Sigmoid colon (tissue), 7 donors: Measurements from ENCODE around the gene EHMT1. TPM values are rescaled to one million over a fixed set of nuclear protein-coding genes. Genes with fewer than 3 reads are reported as not detected.

Source experiments
- DNase-seq: peaks from one replicate; pipeline ENCODE4 v3.0.0-alpha.2; 2019
- H3K27ac ChIP-seq, 4 donors: fragments of 200-600 bp; sonication (generic); one replicate each; pipeline ENCODE4 v1.5.1; 2016 to 2019; ENCODE audit warnings: mild to moderate bottlenecking in 1 of 4
- H3K27me3 ChIP-seq, 3 donors: fragments of 200-600 bp; sonication (generic); one replicate each; pipeline ENCODE4 v1.5.1; 2019; ENCODE audit warnings: mild to moderate bottlenecking in 1 of 3
- H3K36me3 ChIP-seq, 4 donors: fragments of 200-600 bp; sonication (generic); one replicate each; pipeline ENCODE4 v1.5.1; 2016 to 2019
- H3K4me1 ChIP-seq, 4 donors: fragments of 200-600 bp; sonication (generic); one replicate each; pipeline ENCODE4 v1.5.1; 2017 to 2019
- H3K4me3 ChIP-seq, 4 donors: fragments of 200-600 bp; sonication (generic); one replicate each; pipeline ENCODE4 v1.5.1; 2017 to 2019; ENCODE audit warnings: mild to moderate bottlenecking in 2 of 4, moderate library complexity in 1 of 4
- H3K9me3 ChIP-seq, 4 donors: fragments of 200-600 bp in 3 of 4; sonication (generic) in 3 of 4; one replicate each; pipeline versions ENCODE4 v1.5.1 to v1.6.1; 2013 to 2019
- CTCF ChIP-seq, 4 experiments: fragments of 450-650 bp in 3 of 4; fragments of 200-600 bp in 1 of 4; IDR thresholded peaks; one replicate each; pipeline ENCODE4 v1.5.1; 2016 to 2019; ENCODE audit warnings: antibody characterized with exemption in 4 of 4, mild to moderate bottlenecking in 3 of 4, moderate library complexity in 2 of 4
- EP300 ChIP-seq, 4 donors: sonication (generic); formaldehyde crosslinking; IDR thresholded peaks; one replicate each; pipeline ENCODE4 v1.6.1; 2017; ENCODE audit warnings: antibody characterized with exemption in 4 of 4
- POLR2A ChIP-seq, 2 donors: fragments of 450-650 bp; IDR thresholded peaks; one replicate each; pipeline ENCODE4 v1.6.1; 2016; ENCODE audit warnings: antibody characterized with exemption in 2 of 2, mild to moderate bottlenecking in 2 of 2, moderate library complexity in 2 of 2
- POLR2AphosphoS5 ChIP-seq, 4 donors: sonication (generic); formaldehyde crosslinking; IDR thresholded peaks; one replicate each; pipeline ENCODE4 v1.6.1; 2017; ENCODE audit warnings: antibody characterized with exemption in 4 of 4
- WGBS, 2 donors: extraction: QIAGEN DNeasy Blood & Tissue Kit; methylation state at CpG; one replicate each; pipeline ENCODE4 v1.1.7; 2013; 5-methylcytosine and 5-hydroxymethylcytosine counted together
- intact Hi-C: fragments of 100-400 bp; cut with DNase I; formaldehyde crosslinking; loops from one replicate; pipeline ENCODE4 v1.15.1; 2023
- polyA plus RNA-seq, 3 donors: library from polyadenylated mRNA; stranded (reverse); fragments of 200-250 nt; gene quantifications; one replicate each; pipeline ENCODE4 v1.2.3, GENCODE V29; 2013
- total RNA-seq, 4 donors: library from RNA; depleted of rRNA; stranded (reverse); fragments of >200 nt; gene quantifications; one replicate each; pipeline ENCODE4 v1.1.0, GENCODE V29; 2016
- donor health status: healthy with polysubstance abuse.
- donor health status: Bipolar disorder and iron deficiency.
- donor health status: healthy.

The EHMT1 gene
- total and polyA plus RNA-seq, 7 donors: 19.2 to 91.4 (median 60.4) TPM

GRCh38 chr9:137640862-137641261 is 22.1 kb downstream of the EHMT1 start:
- Histone ChIP-seq H3K4me3 (no peak overlapping the region), H3K27me3 (no peaks in the 10 kb centered on the region), H3K36me3 (peaks cover 0 to 8% (median 0%) of the 10 kb centered on the region in 4 donors), H3K4me1 (peaks cover 0 to 17% (median 10%) of the 10 kb centered on the region in 4 donors), H3K9me3 (no peaks in the 10 kb centered on the region), H3K27ac (no peak overlapping the region)
- 94 to 97% methylated on average over 5 of the region's 5 CpGs for WGBS, 2 donors
- no peak for DNase-seq
- intact Hi-C loops: no loop called here
- TF ChIP-seq EP300 (IDR thresholded peaks at IDR 0.05) (no peak), POLR2A (IDR thresholded peaks at IDR 0.05) (no peak), POLR2AphosphoS5 (IDR thresholded peaks at IDR 0.05) (no peak), CTCF (IDR thresholded peaks at IDR 0.05) (no peak)

- intact Hi-C loops: no loop called here
- no peak for DNase-seq
- Histone ChIP-seq H3K27ac (no peak overlapping the region), H3K4me3 (no peak overlapping the region), H3K27me3 (no peaks in the 10 kb centered on the region), H3K9me3 (no peaks in the 10 kb centered on the region), H3K36me3 (peaks cover 0 to 20% (median 0%) of the 10 kb centered on the region in 4 donors), H3K4me1 (peaks cover 0 to 17% (median 13%) of the 10 kb centered on the region in 4 donors)
- TF ChIP-seq EP300 (IDR thresholded peaks at IDR 0.05) (no peak), POLR2AphosphoS5 (IDR thresholded peaks at IDR 0.05) (no peak), CTCF (IDR thresholded peaks at IDR 0.05) (no peak), POLR2A (IDR thresholded peaks at IDR 0.05) (no peak)
- 95 to 96% methylated on average over 10 of the region's 10 CpGs for WGBS, 2 donors
Observed at GRCh38 chr9:137642118-137642601, 23.4 kb downstream of the EHMT1 start.

GRCh38 chr9:137642892-137643291 is 24.1 kb downstream of the EHMT1 start:
- WGBS, 2 donors: 97% methylated on average over 5 of the region's 5 CpGs
- TF ChIP-seq POLR2AphosphoS5 (IDR thresholded peaks at IDR 0.05): no peak
- no peak for TF ChIP-seq EP300 (IDR thresholded peaks at IDR 0.05)
- TF ChIP-seq POLR2A (IDR thresholded peaks at IDR 0.05): no peak
- intact Hi-C loops: no loop called here
- Histone ChIP-seq H3K27ac (no peak overlapping the region), H3K4me3 (no peak overlapping the region), H3K9me3 (no peaks in the 10 kb centered on the region), H3K36me3 (peaks cover 0 to 21% (median 0%) of the 10 kb centered on the region in 4 donors), H3K27me3 (no peaks in the 10 kb centered on the region), H3K4me1 (peaks cover 0 to 17% (median 13%) of the 10 kb centered on the region in 4 donors)
- no peak for DNase-seq

- intact Hi-C loops: no loop called here
- no peak overlapping the region for H3K27ac ChIP-seq
- DNase-seq: no peak
- H3K36me3 ChIP-seq: peaks cover 0 to 24% (median 0%) of the 10 kb centered on the region in 4 donors
- no peak overlapping the region for H3K4me3 ChIP-seq
- 89 to 93% methylated on average over 14 of the region's 14 CpGs for WGBS, 2 donors
- no peaks in the 10 kb centered on the region for H3K27me3 ChIP-seq
- TF ChIP-seq POLR2A (IDR thresholded peaks at IDR 0.05) (no peak), POLR2AphosphoS5 (IDR thresholded peaks at IDR 0.05) (no peak), EP300 (IDR thresholded peaks at IDR 0.05) (no peak)
- no peaks in the 10 kb centered on the region for H3K9me3 ChIP-seq
- peaks cover 0 to 17% (median 13%) of the 10 kb centered on the region in 4 donors for H3K4me1 ChIP-seq
Observed at GRCh38 chr9:137643921-137644320, 25.1 kb downstream of the EHMT1 start.

GRCh38 chr9:137645211-137645610 is 26.4 kb downstream of the EHMT1 start:
- no peak for TF ChIP-seq POLR2A (IDR thresholded peaks at IDR 0.05)
- TF ChIP-seq EP300 (IDR thresholded peaks at IDR 0.05): no peak
- TF ChIP-seq CTCF (IDR thresholded peaks at IDR 0.05): no peak
- TF ChIP-seq POLR2AphosphoS5 (IDR thresholded peaks at IDR 0.05): no peak
- DNase-seq: no peak
- H3K4me3 ChIP-seq: no peak overlapping the region
- intact Hi-C loops: no loop called here
- peaks cover 0 to 24% (median 0%) of the 10 kb centered on the region in 4 donors for H3K36me3 ChIP-seq
- H3K27me3 ChIP-seq: no peaks in the 10 kb centered on the region
- 93 to 95% methylated on average over 5 of the region's 5 CpGs for WGBS, 2 donors
- H3K27ac ChIP-seq: no peak overlapping the region
- H3K9me3 ChIP-seq: no peaks in the 10 kb centered on the region
- H3K4me1 ChIP-seq: peaks cover 0 to 16% (median 4%) of the 10 kb centered on the region in 4 donors

GRCh38 chr9:137646341-137646740 is 27.5 kb downstream of the EHMT1 start:
- peaks cover 0 to 14% (median 0%) of the 10 kb centered on the region in 4 donors for H3K4me1 ChIP-seq
- 91 to 93% methylated on average over 13 of the region's 13 CpGs for WGBS, 2 donors
- TF ChIP-seq POLR2A (IDR thresholded peaks at IDR 0.05) (no peak), CTCF (IDR thresholded peaks at IDR 0.05) (no peak), EP300 (IDR thresholded peaks at IDR 0.05) (no peak), POLR2AphosphoS5 (IDR thresholded peaks at IDR 0.05) (no peak)
- no peak overlapping the region for H3K27ac ChIP-seq
- H3K4me3 ChIP-seq: no peak overlapping the region
- H3K36me3 ChIP-seq: peaks cover 0 to 26% (median under 1%) of the 10 kb centered on the region in 4 donors
- no peaks in the 10 kb centered on the region for H3K27me3 ChIP-seq
- DNase-seq: no peak
- no peaks in the 10 kb centered on the region for H3K9me3 ChIP-seq
- intact Hi-C loops: no loop called here
